ENCODE data around the gene RPS6KA4.

RPS6KA4 gene

GRCh38 chr11:64364911-64365310 lies 5.9 kb downstream of the RPS6KA4 start:
- H3K4me3 ChIP-seq (ENCODE audit: insufficient read depth in 1 of 2, low read depth in 1 of 2, low read length in 2 of 2) = no peak overlapping the region
- H4K8ac ChIP-seq (ENCODE audit: low read length) = no peak overlapping the region
- H3K4me1 ChIP-seq (ENCODE audit: control insufficient read depth, insufficient read depth, low read depth, low read length) = peaks cover 12% of the 10 kb centered on the region
- H3K79me1 ChIP-seq (replicated peaks; ENCODE audit: low read length, poor library complexity, severe bottlenecking) = peaks cover 49% of the 10 kb centered on the region
- no peak overlapping the region for H2BK12ac ChIP-seq (ENCODE audit: low read length in 2 of 2)
- H3K9ac ChIP-seq (ENCODE audit: low read length) = no peak overlapping the region
- H3K23ac ChIP-seq (ENCODE audit: low read length in 2 of 2) = no peak overlapping the region
- H3K14ac ChIP-seq (ENCODE audit: low read length in 2 of 2) = no peak overlapping the region
- H2AFZ ChIP-seq (ENCODE audit: low read depth, low read length) = no peak overlapping the region
- H2AK5ac ChIP-seq (ENCODE audit: low read length, severe bottlenecking) = no peak overlapping the region
- H3K18ac ChIP-seq (ENCODE audit: low read depth in 1 of 2, low read length in 2 of 2) = no peak overlapping the region
- no peak overlapping the region for H3K27ac ChIP-seq (ENCODE audit: low read length, poor library complexity, severe bottlenecking)
- 70% methylated on average over 2 of the region's 4 CpGs for WGBS
- H2BK120ac ChIP-seq (ENCODE audit: low read depth, low read length) = no peak overlapping the region
- no peaks in the 10 kb centered on the region for H3K9me3 ChIP-seq (ENCODE audit: control insufficient read depth, low read length)
- H3K4me2 ChIP-seq (ENCODE audit: low read length, poor library complexity, severe bottlenecking) = no peak overlapping the region
- H4K91ac ChIP-seq (ENCODE audit: low read length) = no peak overlapping the region
- no peak overlapping the region for H2BK5ac ChIP-seq (ENCODE audit: low read depth, low read length, poor library complexity, severe bottlenecking)
- no peak for DNase-seq
- H3K27me3 ChIP-seq (ENCODE audit: control insufficient read depth in 1 of 2, insufficient read depth in 1 of 2, low read length in 2 of 2) = no peaks in the 10 kb centered on the region
- no peak overlapping the region for H2BK15ac ChIP-seq (ENCODE audit: low read depth, poor library complexity, severe bottlenecking)
- peaks cover 74 to 80% of the 10 kb centered on the region in 2 experiments for H3K36me3 ChIP-seq (ENCODE audit: control insufficient read depth in 1 of 2, insufficient read depth in 2 of 2, low read depth in 1 of 2, low read length in 2 of 2)
- no peak overlapping the region for H3K4ac ChIP-seq (ENCODE audit: low read depth in 1 of 2, low read length in 2 of 2)

- no CpG with 5 or more reads among the region's 1 CpG for WGBS
- H3K27ac ChIP-seq (ENCODE audit: low read length, poor library complexity, severe bottlenecking) = no peak overlapping the region
- no peak overlapping the region for H2AFZ ChIP-seq (ENCODE audit: low read depth, low read length)
Observed at GRCh38 chr11:64366751-64367150, 7.8 kb downstream of the RPS6KA4 start.

GRCh38 chr11:64367931-64368672 lies 9.1 kb downstream of the RPS6KA4 start:
- Histone ChIP-seq H3K36me3 (ENCODE audit: control insufficient read depth in 1 of 2, insufficient read depth in 2 of 2, low read depth in 1 of 2, low read length in 2 of 2) (peaks cover 62 to 71% of the 10 kb centered on the region in 2 experiments), H3K23ac (ENCODE audit: low read length in 2 of 2) (no peak overlapping the region), H3K4me3 (ENCODE audit: insufficient read depth in 1 of 2, low read depth in 1 of 2, low read length in 2 of 2) (no peak overlapping the region), H3K4me1 (ENCODE audit: control insufficient read depth, insufficient read depth, low read depth, low read length) (peaks cover 2% of the 10 kb centered on the region), H3K14ac (ENCODE audit: low read length in 2 of 2) (no peak overlapping the region), H3K4me2 (ENCODE audit: low read length, poor library complexity, severe bottlenecking) (no peak overlapping the region), H2BK5ac (ENCODE audit: low read depth, low read length, poor library complexity, severe bottlenecking) (no peak overlapping the region), H2BK12ac (ENCODE audit: low read length in 2 of 2) (no peak overlapping the region), H3K9ac (ENCODE audit: low read length) (no peak overlapping the region), H2BK120ac (ENCODE audit: low read depth, low read length) (no peak overlapping the region), H2AK5ac (ENCODE audit: low read length, severe bottlenecking) (no peak overlapping the region), H3K27ac (ENCODE audit: low read length, poor library complexity, severe bottlenecking) (no peak overlapping the region), H3K9me3 (ENCODE audit: control insufficient read depth, low read length) (no peaks in the 10 kb centered on the region), H2AFZ (ENCODE audit: low read depth, low read length) (no peak overlapping the region), H3K79me1 (replicated peaks; ENCODE audit: low read length, poor library complexity, severe bottlenecking) (peaks cover 28% of the 10 kb centered on the region), H3K18ac (ENCODE audit: low read depth in 1 of 2, low read length in 2 of 2) (no peak overlapping the region), H3K4ac (ENCODE audit: low read depth in 1 of 2, low read length in 2 of 2) (no peak overlapping the region), H3K27me3 (ENCODE audit: control insufficient read depth in 1 of 2, insufficient read depth in 1 of 2, low read length in 2 of 2) (peaks cover 0 to 2% of the 10 kb centered on the region in 2 experiments), H4K91ac (ENCODE audit: low read length) (no peak overlapping the region), H4K8ac (ENCODE audit: low read length) (no peak overlapping the region), H2BK15ac (ENCODE audit: low read depth, poor library complexity, severe bottlenecking) (no peak overlapping the region)
- no peak for DNase-seq
- WGBS = 97% methylated on average over 46 of the region's 46 CpGs

More at GRCh38 chr11:64366751-64367150, 7.8 kb downstream of the RPS6KA4 start:
- Histone ChIP-seq H3K23ac (ENCODE audit: low read length in 2 of 2) (no peak overlapping the region), H3K4me3 (ENCODE audit: insufficient read depth in 1 of 2, low read depth in 1 of 2, low read length in 2 of 2) (no peak overlapping the region), H3K14ac (ENCODE audit: low read length in 2 of 2) (no peak overlapping the region), H4K8ac (ENCODE audit: low read length) (no peak overlapping the region), H2BK15ac (ENCODE audit: low read depth, poor library complexity, severe bottlenecking) (no peak overlapping the region), H3K9me3 (ENCODE audit: control insufficient read depth, low read length) (no peaks in the 10 kb centered on the region), H3K79me1 (replicated peaks; ENCODE audit: low read length, poor library complexity, severe bottlenecking) (peaks cover 34% of the 10 kb centered on the region), H3K18ac (ENCODE audit: low read depth in 1 of 2, low read length in 2 of 2) (no peak overlapping the region), H3K36me3 (ENCODE audit: control insufficient read depth in 1 of 2, insufficient read depth in 2 of 2, low read depth in 1 of 2, low read length in 2 of 2) (peaks cover 67 to 79% of the 10 kb centered on the region in 2 experiments), H2BK5ac (ENCODE audit: low read depth, low read length, poor library complexity, severe bottlenecking) (no peak overlapping the region), H2BK120ac (ENCODE audit: low read depth, low read length) (no peak overlapping the region), H3K4me2 (ENCODE audit: low read length, poor library complexity, severe bottlenecking) (no peak overlapping the region), H2BK12ac (ENCODE audit: low read length in 2 of 2) (no peak overlapping the region), H2AK5ac (ENCODE audit: low read length, severe bottlenecking) (no peak overlapping the region), H4K91ac (ENCODE audit: low read length) (no peak overlapping the region), H3K27me3 (ENCODE audit: control insufficient read depth in 1 of 2, insufficient read depth in 1 of 2, low read length in 2 of 2) (no peaks in the 10 kb centered on the region), H3K9ac (ENCODE audit: low read length) (no peak overlapping the region), H3K4ac (ENCODE audit: low read depth in 1 of 2, low read length in 2 of 2) (no peak overlapping the region), H3K4me1 (ENCODE audit: control insufficient read depth, insufficient read depth, low read depth, low read length) (peaks cover 2% of the 10 kb centered on the region)
- no peak for DNase-seq

- no peaks in the 10 kb centered on the region for H3K9me3 ChIP-seq (ENCODE audit: control insufficient read depth, low read length)
- WGBS = 95% methylated on average over 28 of the region's 28 CpGs
- no peak overlapping the region for H3K4ac ChIP-seq (ENCODE audit: low read depth in 1 of 2, low read length in 2 of 2)
- H3K23ac ChIP-seq (ENCODE audit: low read length in 2 of 2) = no peak overlapping the region
- H3K27ac ChIP-seq (ENCODE audit: low read length, poor library complexity, severe bottlenecking) = no peak overlapping the region
- H3K4me3 ChIP-seq (ENCODE audit: insufficient read depth in 1 of 2, low read depth in 1 of 2, low read length in 2 of 2) = no peak overlapping the region
- H2BK120ac ChIP-seq (ENCODE audit: low read depth, low read length) = no peak overlapping the region
- H2BK12ac ChIP-seq (ENCODE audit: low read length in 2 of 2) = no peak overlapping the region
- H2BK15ac ChIP-seq (ENCODE audit: low read depth, poor library complexity, severe bottlenecking) = no peak overlapping the region
- H3K79me1 ChIP-seq (replicated peaks; ENCODE audit: low read length, poor library complexity, severe bottlenecking) = peaks cover 28% of the 10 kb centered on the region
- H3K18ac ChIP-seq (ENCODE audit: low read depth in 1 of 2, low read length in 2 of 2) = no peak overlapping the region
- no peak overlapping the region for H2AFZ ChIP-seq (ENCODE audit: low read depth, low read length)
- no peak overlapping the region for H2BK5ac ChIP-seq (ENCODE audit: low read depth, low read length, poor library complexity, severe bottlenecking)
- DNase-seq = no peak
- H3K4me2 ChIP-seq (ENCODE audit: low read length, poor library complexity, severe bottlenecking) = no peak overlapping the region
- H3K4me1 ChIP-seq (ENCODE audit: control insufficient read depth, insufficient read depth, low read depth, low read length) = peaks cover 2% of the 10 kb centered on the region
- no peak overlapping the region for H3K9ac ChIP-seq (ENCODE audit: low read length)
- no peak overlapping the region for H4K91ac ChIP-seq (ENCODE audit: low read length)
- H3K27me3 ChIP-seq (ENCODE audit: control insufficient read depth in 1 of 2, insufficient read depth in 1 of 2, low read length in 2 of 2) = peaks cover 0 to 8% of the 10 kb centered on the region in 2 experiments
- no peak overlapping the region for H3K14ac ChIP-seq (ENCODE audit: low read length in 2 of 2)
- H4K8ac ChIP-seq (ENCODE audit: low read length) = no peak overlapping the region
- no peak overlapping the region for H2AK5ac ChIP-seq (ENCODE audit: low read length, severe bottlenecking)
- H3K36me3 ChIP-seq (ENCODE audit: control insufficient read depth in 1 of 2, insufficient read depth in 2 of 2, low read depth in 1 of 2, low read length in 2 of 2) = peaks cover 56 to 65% of the 10 kb centered on the region in 2 experiments
Observed at GRCh38 chr11:64368673-64369074, 9.7 kb downstream of the RPS6KA4 start.

All from mesenchymal stem cell (in vitro differentiated cells and primary cell).